Esophagus mucosa (tissue), 1 donor: ENCODE data around the gene PTPRD. TPM values are rescaled to one million over a fixed set of nuclear protein-coding genes. Genes with fewer than 3 reads are reported as not detected.
"Not testable (repeated sequence)": the region's sequence is repeated elsewhere in the genome, so short reads cannot be mapped to it uniquely, and the experiment has no call there.

Experiments
- ATAC-seq: fragments of 200-7000 bp; cut with Tn5 transposase; one replicate; pipeline ENCODE4 v1.9.1; 2020
- total RNA-seq: library from RNA; stranded (reverse); gene quantifications from one replicate; pipeline ENCODE4 v1.2.4, GENCODE V29; 2023
- donor health status: DM: yes; HTN: yes; CAD: no.

The PTPRD gene
- total RNA-seq, 1 donor from 2014 or later: 8.7 TPM

GRCh38 chr9:9102295-9102694 is 1510.5 kb downstream of the PTPRD start:
- no peak for ATAC-seq

GRCh38 chr9:9100070-9100469 is 1512.7 kb downstream of the PTPRD start:
- no peak for ATAC-seq

DNA sequence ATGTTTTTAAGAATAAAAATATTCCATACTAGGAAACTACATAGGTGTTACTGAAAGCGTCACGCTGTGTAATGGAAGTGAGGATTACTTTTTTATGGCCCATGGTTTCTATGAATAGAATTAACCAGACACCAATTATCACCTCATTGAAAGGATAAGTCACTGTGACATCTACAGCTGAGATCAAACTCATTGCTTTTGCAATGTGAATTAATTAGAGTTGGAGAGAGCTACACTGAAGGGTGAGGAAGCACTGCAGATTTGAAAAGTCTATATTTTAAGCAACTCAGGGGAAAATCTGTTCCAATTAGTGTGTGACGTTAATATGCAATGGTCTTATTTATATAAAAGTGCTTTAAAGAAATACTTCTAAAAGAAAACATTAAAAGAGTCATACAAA is 1513.2 kb downstream of the PTPRD start:
- no peak for ATAC-seq

DNA sequence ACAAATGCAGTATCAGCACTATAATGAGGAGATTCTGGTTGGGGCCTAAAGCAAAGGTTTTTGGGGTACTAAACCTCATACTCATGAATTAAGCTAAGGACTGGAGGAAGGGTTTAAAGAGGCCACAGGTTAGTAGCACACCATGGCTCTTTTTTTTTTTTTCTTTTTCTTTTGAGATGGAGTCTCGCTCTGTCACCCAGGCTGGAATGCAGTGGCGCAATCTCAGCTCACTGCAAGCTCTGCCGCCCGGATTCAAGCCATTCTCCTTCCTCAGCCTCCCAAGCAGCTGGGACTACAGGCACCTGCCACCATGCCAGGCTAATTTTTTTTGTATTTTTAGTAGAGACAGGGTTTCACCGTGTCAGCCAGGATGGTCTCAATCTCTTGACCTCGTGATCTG is 1515.5 kb downstream of the PTPRD start:
- not testable (repeated sequence) for ATAC-seq

DNA sequence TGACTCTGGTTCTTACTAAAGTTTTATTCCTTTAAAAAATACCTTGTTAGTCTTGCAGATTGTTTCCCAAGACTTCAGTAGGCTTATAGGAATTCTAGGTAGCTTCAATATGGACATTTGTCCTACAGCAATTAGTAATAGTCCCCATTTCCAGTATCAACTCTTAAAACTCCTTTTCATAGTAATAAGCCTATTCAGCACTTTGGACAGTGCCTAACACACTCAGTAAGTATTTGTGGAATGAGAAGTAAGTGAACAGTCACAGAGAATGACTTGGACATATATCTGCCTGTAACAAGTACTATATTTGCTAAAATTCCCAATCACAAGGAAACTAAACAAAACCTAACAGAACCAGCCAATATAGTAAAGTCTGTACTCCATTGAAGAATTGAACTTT is 1521.4 kb downstream of the PTPRD start:
- no peak for ATAC-seq

- no peak for ATAC-seq
These were observed 1533.3 kb downstream of the PTPRD start for GRCh38 chr9:9079473-9079872.

- no peak for ATAC-seq
These were observed 1534.5 kb downstream of the PTPRD start for GRCh38 chr9:9078301-9078700.

DNA sequence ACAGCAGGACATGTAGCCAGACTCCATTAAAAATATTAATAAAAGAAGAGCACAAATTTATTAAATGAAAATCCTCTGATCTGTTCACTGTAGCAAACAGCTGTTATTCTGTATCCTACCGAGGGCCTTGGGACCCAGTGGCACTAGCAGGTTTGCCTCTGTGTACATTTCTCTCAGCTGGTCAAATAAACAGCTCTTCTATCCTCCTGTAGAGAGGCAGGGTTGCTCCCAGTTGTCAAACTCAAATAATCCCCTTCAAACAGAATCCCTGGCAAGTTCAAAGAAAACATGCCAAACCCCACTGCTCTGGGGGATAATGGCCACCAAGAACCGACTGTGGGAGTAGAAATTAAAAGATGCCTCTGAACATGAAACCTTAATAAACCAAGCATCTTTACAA is 1551.2 kb downstream of the PTPRD start:
- ATAC-seq: no peak

GRCh38 chr9:9054354-9054992 is 1558.3 kb downstream of the PTPRD start:
- no peak for ATAC-seq

DNA sequence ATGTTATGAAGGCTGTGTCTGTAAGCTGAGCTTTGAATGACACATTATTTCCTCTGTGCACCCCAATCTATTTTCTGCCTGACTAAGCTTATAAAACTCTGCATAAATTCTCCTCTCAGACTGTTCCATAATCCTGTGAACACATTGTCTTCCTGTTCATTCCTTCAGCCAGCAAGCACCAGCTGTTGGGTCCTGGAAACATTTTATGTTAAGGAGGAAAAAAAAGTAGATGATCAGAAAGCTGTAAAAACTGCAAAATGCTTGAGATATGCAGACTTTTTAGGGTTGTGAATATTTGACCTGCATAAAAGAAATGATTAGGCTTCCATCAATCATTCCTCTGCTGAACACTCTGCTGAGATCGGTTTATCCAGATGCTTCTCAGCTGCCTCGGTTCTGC is 1567.2 kb downstream of the PTPRD start:
- no peak for ATAC-seq

DNA sequence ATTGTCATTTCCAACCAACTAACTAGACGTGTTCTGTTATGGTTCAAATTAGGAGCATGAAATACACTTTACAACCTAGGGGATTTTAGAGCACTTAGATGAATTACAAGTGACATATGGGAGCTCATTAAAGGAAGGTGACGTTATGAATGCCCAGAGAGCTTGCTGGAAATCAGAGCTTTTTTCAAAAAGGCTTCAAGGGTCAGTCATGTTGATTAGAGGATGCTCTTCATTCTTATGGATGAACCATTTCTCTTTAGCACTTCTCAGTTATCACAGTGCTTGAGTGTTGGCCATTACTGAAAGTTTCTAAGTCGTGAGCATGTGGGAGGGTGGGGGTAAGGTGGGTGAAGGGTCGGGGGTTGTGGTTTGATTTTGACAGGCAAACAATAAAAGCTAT is 1567.7 kb downstream of the PTPRD start:
- no peak for ATAC-seq

- not testable (repeated sequence) for ATAC-seq
These were observed 1569.0 kb downstream of the PTPRD start for GRCh38 chr9:9043788-9044187.

GRCh38 chr9:9041756-9042155 is 1571.0 kb downstream of the PTPRD start:
- no peak for ATAC-seq

- ATAC-seq: no peak
These were observed 1579.8 kb downstream of the PTPRD start for GRCh38 chr9:9033022-9033421.

GRCh38 chr9:9016597-9016996 is 1596.2 kb downstream of the PTPRD start:
- ATAC-seq: no peak

DNA sequence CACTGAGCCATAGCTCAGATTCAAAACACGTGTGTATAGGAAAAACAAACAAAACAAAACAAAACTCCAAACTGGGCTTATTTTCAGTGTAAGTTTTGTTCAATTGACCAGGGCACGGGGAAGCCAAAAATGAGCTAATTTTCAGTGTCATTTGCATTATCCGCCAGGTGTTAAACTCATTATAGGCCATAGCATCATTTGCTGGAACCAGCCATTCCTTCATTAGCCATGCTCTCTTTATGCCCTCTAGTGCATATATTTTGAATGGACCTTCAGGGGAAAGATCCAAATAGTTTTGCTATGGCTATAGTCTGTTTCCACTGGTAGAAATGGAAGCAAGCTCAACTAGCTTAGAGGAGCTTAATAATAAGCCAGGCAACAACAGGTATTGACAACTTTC is 1608.0 kb downstream of the PTPRD start:
- no peak for ATAC-seq

GRCh38 chr9:9002826-9003583 is 1609.8 kb downstream of the PTPRD start:
- ATAC-seq: peak; percentile 32

DNA sequence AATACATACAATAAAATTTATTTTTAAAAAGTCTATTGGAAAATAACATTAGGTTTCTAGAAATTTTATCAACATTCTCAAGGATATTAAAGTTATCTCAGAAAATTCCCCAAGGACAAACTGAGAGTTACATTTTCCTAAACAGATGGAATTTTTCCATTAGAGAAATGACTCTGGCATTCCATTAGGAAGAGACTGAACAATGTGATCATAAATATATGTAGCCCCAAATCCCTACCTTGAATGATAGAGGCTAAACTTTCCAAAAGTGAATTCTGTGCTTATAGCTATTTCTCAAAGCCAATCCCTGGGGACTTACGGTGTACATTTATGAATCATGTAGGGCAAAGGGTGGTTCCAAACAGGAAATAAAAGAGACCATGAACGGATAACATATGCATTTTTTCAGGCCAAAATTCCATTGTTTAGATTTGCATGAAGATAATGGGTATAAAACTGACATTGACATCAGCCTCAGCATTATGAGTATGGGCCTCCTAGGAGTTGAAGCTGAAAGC is 1632.2 kb downstream of the PTPRD start:
- no peak for ATAC-seq

DNA sequence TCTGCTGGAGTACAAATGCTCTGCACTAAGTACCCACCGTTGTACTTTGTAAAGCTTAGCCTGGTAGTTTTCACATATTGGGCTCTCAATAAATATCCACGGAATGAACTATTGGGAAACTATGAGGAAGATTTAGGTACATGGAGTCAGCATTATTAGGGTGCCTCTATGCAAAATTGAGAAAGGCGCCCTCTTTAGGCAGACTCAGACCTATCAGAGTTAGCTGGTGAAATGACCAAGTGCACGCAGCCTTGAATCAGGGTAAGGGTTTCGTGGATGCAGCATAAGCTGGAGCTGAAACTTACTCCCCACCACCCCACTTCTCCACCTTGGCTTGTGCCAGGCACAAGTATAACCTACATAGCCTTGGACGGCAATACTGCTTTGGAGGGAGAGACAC is 1634.5 kb downstream of the PTPRD start:
- ATAC-seq: no peak

GRCh38 chr9:8968350-8968749 is 1644.5 kb downstream of the PTPRD start:
- ATAC-seq: not testable (repeated sequence)

DNA sequence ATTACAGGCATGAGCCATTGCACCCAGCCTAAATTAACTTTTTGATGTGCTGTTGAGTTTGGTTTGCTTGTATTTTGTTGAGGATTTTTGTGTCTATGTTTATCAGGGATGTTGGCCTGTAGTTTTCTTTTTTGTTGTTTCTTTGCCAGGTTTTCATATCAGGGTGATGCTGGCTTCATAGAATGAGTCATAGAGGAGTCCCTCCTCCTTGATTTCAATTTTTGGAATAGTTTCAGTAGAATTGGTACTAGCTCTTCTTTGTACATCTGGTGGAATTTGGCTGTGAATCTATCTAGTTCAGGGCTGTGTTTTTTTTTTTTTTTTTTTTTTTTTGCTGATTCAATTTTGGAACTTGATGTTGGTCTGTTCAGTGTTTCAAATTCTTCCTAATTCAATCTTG is 1648.9 kb downstream of the PTPRD start:
- no peak for ATAC-seq

GRCh38 chr9:8962084-8962483 is 1650.7 kb downstream of the PTPRD start:
- ATAC-seq: no peak

DNA sequence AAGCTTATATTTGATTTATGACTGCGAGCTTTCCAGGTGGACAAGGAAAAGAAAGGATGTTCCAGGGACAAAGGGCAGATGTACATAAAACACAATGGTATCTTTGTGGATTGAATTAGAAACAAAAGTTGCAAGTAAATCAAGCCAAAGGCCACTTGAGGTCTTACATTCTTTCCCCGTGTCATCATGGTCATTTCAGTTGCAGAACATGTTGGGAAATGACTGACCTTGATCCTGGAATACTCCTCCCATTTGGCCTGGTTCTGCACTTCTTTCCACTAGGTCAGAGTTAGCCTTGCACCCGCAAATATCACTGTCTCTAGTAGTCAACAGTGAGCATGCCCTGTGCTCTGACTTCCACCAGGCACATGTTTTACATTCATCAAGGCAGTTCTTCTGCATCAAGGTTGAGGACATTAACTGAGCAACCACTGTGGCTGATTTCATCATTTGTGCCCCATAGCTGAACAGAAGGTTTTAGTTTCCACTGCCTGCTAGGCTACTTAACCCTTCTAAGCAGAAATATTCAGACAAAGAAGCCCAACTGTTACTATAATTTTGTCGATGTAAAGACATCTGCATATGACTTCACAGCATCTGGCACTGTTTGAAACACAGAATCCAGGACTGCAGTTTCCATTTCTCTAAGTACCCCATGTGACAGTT is 1651.5 kb downstream of the PTPRD start:
- ATAC-seq: no peak

GRCh38 chr9:8960254-8960653 is 1652.5 kb downstream of the PTPRD start:
- no peak for ATAC-seq
